Fibroblast of lung (primary cell): ENCODE measurements around the gene ABCA13. TPM values are rescaled to one million over a fixed set of nuclear protein-coding genes. Genes with fewer than 3 reads are reported as not detected.

Experiments used
- DNase-seq, 2 donors: peaks; one replicate each; pipeline versions ENCODE4 v3.0.0 to v3.0.0-alpha.2; 2010; ENCODE audit warnings: low read depth in 2 of 2
- H2AFZ ChIP-seq: 2 replicates; pipeline ENCODE4 v1.5.1; 2012; ENCODE audit warnings: low read length, control low read depth, inconsistent platforms
- H3K27ac ChIP-seq: 2 replicates; pipeline ENCODE4 v1.5.1; 2011; ENCODE audit warnings: low read length, control low read depth; ENCODE audit not compliant: insufficient read depth
- H3K27me3 ChIP-seq: 2 replicates; pipeline ENCODE4 v1.5.1; 2011; ENCODE audit warnings: mild to moderate bottlenecking, low read length; ENCODE audit not compliant: control insufficient read depth, insufficient read depth
- H3K36me3 ChIP-seq: 2 replicates; pipeline ENCODE4 v1.5.1; 2011; ENCODE audit warnings: low read length; ENCODE audit not compliant: control insufficient read depth, insufficient read depth
- H3K4me1 ChIP-seq: 2 replicates; pipeline ENCODE4 v1.5.1; 2011; ENCODE audit warnings: low read length; ENCODE audit not compliant: control insufficient read depth, insufficient read depth; ENCODE audit errors: extremely low read depth
- H3K4me2 ChIP-seq: 2 replicates; pipeline ENCODE4 v1.5.1; 2011; ENCODE audit warnings: low read length, control low read depth; ENCODE audit not compliant: insufficient read depth; ENCODE audit errors: extremely low read depth
- H3K4me3 ChIP-seq, 4 experiments: fragments of 200-600 bp in 1 of 4; sonication (generic) in 1 of 4; replicated peaks in 1 of 4; 2 replicates each; pipeline ENCODE4 v1.5.1; 2011 to 2016; ENCODE audit warnings: low read length in 4 of 4, low read depth in 3 of 4, mild to moderate bottlenecking in 3 of 4, control low read depth in 2 of 4, inconsistent platforms in 1 of 4, mixed read lengths in 1 of 4; ENCODE audit not compliant: insufficient read depth in 1 of 4; ENCODE audit errors: control extremely low read depth in 1 of 4
- H3K79me2 ChIP-seq: 2 replicates; pipeline ENCODE4 v1.5.1; 2012; ENCODE audit warnings: mild to moderate bottlenecking, low read length, inconsistent platforms; ENCODE audit not compliant: control insufficient read depth, insufficient read depth
- H3K9ac ChIP-seq: 2 replicates; pipeline ENCODE4 v1.5.1; 2011; ENCODE audit warnings: mild to moderate bottlenecking, low read length, control low read depth; ENCODE audit not compliant: insufficient read depth
- H3K9me3 ChIP-seq: 2 replicates; pipeline ENCODE4 v1.5.1; 2012; ENCODE audit warnings: low read depth, low read length; ENCODE audit not compliant: control insufficient read depth, insufficient read depth
- H4K20me1 ChIP-seq: 2 replicates; pipeline ENCODE4 v1.5.1; 2011; ENCODE audit warnings: low read length; ENCODE audit not compliant: control insufficient read depth, insufficient read depth; ENCODE audit errors: extremely low read depth
- EZH2 ChIP-seq: IDR thresholded peaks from 2 replicates; pipeline ENCODE4 v1.5.1; 2012; ENCODE audit warnings: low read length, control low read depth, mild to moderate bottlenecking; ENCODE audit errors: missing control alignments
- polyA plus RNA-seq, 2 donors: library from polyadenylated mRNA; depleted of rRNA in 1 of 2; stranded (reverse) in 1 of 2; unstranded in 1 of 2; fragments of >200 nt; gene quantifications; 2 replicates each; pipeline ENCODE4 v1.2.1, GENCODE V29; 2011 to 2012; ENCODE audit warnings: missing spikeins in 1 of 2
- total RNA-seq: library from RNA; depleted of rRNA; stranded (reverse); fragments of >200 nt; gene quantifications from 2 replicates; pipeline ENCODE4 v1.2.1, GENCODE V29; 2014
- TF ChIP-seq, protein P1 (sequence below), 2 donors: IDR thresholded peaks in 1 of 2; conservative IDR thresholded peaks in 1 of 2; 1 replicate in 1 of 2; 2 replicates in 1 of 2; pipeline ENCODE4 v1.5.1; 2011 to 2012; ENCODE audit warnings: low read length in 2 of 2, control low read depth in 1 of 2, inconsistent platforms in 1 of 2, low read depth in 1 of 2, mild to moderate bottlenecking in 1 of 2

The ABCA13 gene
- total and polyA plus RNA-seq, 2 donors (not counting 1 experiment from before 2014, with no cell fraction given) = 0.08 to 10.9 TPM

DNA sequence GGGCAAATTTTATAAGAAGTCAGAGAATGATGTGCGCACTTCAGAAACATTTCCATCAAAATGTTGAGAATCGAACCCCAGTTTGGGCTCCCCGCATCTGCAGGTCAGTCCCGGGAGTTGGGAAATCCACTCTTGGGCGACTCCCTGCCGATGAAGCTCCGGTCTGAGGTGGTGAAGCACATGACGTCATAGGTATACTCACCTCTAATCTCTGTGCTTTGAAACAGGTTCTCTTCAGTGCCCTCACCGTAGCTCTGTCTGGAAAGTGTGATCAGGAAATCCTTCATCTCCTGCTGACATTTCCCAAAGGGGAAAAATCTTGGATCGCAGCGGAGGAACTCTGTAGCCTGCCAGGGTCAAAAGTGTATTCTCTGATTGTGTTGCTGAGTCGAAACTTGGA, 138.5 kb downstream of the ABCA13 start:
- Histone ChIP-seq H3K27me3 (no peaks in the 10 kb centered on the region), H3K27ac (no peak overlapping the region), H2AFZ (no peak overlapping the region), H4K20me1 (no peaks in the 10 kb centered on the region), H3K79me2 (no peaks in the 10 kb centered on the region), H3K4me2 (no peak overlapping the region), H3K9me3 (no peaks in the 10 kb centered on the region), H3K4me3 (no peak overlapping the region), H3K4me1 (no peaks in the 10 kb centered on the region), H3K9ac (no peak overlapping the region), H3K36me3 (no peaks in the 10 kb centered on the region)
- TF ChIP-seq, protein P1, sequence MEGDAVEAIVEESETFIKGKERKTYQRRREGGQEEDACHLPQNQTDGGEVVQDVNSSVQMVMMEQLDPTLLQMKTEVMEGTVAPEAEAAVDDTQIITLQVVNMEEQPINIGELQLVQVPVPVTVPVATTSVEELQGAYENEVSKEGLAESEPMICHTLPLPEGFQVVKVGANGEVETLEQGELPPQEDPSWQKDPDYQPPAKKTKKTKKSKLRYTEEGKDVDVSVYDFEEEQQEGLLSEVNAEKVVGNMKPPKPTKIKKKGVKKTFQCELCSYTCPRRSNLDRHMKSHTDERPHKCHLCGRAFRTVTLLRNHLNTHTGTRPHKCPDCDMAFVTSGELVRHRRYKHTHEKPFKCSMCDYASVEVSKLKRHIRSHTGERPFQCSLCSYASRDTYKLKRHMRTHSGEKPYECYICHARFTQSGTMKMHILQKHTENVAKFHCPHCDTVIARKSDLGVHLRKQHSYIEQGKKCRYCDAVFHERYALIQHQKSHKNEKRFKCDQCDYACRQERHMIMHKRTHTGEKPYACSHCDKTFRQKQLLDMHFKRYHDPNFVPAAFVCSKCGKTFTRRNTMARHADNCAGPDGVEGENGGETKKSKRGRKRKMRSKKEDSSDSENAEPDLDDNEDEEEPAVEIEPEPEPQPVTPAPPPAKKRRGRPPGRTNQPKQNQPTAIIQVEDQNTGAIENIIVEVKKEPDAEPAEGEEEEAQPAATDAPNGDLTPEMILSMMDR (conservative IDR thresholded peaks at IDR 0.05 in 1 of 2, IDR thresholded peaks at IDR 0.05 in 1 of 2; ENCODE audit: low read depth in 1 of 2, low read length in 2 of 2) = no peak
- no peak for TF ChIP-seq EZH2
- no peak for DNase-seq

DNA sequence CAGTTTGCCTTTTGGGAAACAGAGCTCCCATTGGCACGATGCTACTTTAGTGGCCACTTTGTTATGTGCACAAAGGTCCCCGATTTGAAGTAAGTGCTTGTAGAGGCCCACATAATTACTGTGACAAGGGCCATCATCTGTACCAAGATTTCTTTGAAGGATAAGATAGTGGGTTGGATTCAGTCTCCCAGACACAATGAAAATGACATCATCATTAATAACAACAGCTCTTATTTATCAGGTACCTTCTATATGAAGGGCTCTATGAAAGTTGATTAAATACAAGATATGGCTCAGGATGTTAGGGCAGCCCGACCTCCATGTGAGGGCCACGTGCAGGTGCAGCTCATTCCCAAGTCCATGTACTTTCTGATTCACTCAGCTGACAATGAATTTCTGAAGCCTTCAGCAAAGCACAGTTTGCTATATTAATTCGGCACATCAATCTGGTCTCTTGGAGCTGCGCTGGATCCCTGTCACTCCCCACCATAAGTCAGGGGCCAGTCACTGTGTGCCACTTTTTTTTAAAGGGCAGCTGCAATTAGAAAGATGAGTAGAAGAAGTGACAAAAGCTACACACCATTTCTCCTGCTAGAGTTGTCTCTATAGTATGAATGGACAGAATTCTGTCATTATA, 140.3 kb downstream of the ABCA13 start:
- H3K79me2 ChIP-seq = no peaks in the 10 kb centered on the region
- H2AFZ ChIP-seq = no peak overlapping the region
- no peaks in the 10 kb centered on the region for H4K20me1 ChIP-seq
- no peaks in the 10 kb centered on the region for H3K4me1 ChIP-seq
- H3K9me3 ChIP-seq = no peaks in the 10 kb centered on the region
- TF ChIP-seq, protein P1 (conservative IDR thresholded peaks at IDR 0.05 in 1 of 2, IDR thresholded peaks at IDR 0.05 in 1 of 2; ENCODE audit: low read depth in 1 of 2, low read length in 2 of 2) = no peak
- no peak for TF ChIP-seq EZH2
- H3K27ac ChIP-seq = no peak overlapping the region
- no peaks in the 10 kb centered on the region for H3K36me3 ChIP-seq
- no peak overlapping the region for H3K4me2 ChIP-seq
- no peak overlapping the region for H3K4me3 ChIP-seq
- no peaks in the 10 kb centered on the region for H3K27me3 ChIP-seq
- no peak overlapping the region for H3K9ac ChIP-seq
- no peak for DNase-seq

DNA sequence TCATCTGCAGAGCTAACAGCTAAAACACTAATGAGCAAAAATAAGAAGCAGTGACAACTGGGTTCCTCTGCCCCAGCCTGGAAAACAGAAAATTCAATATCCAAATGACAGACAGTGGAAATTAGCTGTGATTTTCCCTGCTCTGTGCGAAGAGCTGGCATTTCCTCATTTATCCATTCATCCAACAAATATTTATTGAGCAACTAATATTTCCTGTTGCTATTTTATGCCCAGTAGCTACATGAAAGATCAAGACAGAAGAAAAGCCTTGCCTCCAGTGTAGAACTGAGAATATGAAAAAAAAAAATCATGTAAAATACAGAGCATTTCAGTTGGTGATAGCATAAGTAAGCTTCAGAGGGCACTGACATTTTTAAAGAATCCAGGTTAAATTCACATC, 140.9 kb downstream of the ABCA13 start:
- H3K9me3 ChIP-seq = no peaks in the 10 kb centered on the region
- H3K27ac ChIP-seq = no peak overlapping the region
- no peaks in the 10 kb centered on the region for H3K36me3 ChIP-seq
- DNase-seq = no peak
- no peak overlapping the region for H3K4me3 ChIP-seq
- no peak overlapping the region for H3K9ac ChIP-seq
- TF ChIP-seq, protein P1 (conservative IDR thresholded peaks at IDR 0.05 in 1 of 2, IDR thresholded peaks at IDR 0.05 in 1 of 2; ENCODE audit: low read depth in 1 of 2, low read length in 2 of 2) = no peak
- no peak for TF ChIP-seq EZH2
- H3K79me2 ChIP-seq = no peaks in the 10 kb centered on the region
- H3K27me3 ChIP-seq = no peaks in the 10 kb centered on the region
- no peak overlapping the region for H3K4me2 ChIP-seq
- no peaks in the 10 kb centered on the region for H3K4me1 ChIP-seq
- H4K20me1 ChIP-seq = no peaks in the 10 kb centered on the region
- no peak overlapping the region for H2AFZ ChIP-seq
